Measurements from ENCODE around the gene LRRC36. TPM values are rescaled to one million over a fixed set of nuclear protein-coding genes. Genes with fewer than 3 reads are reported as not detected.

LRRC36 gene, protein sequence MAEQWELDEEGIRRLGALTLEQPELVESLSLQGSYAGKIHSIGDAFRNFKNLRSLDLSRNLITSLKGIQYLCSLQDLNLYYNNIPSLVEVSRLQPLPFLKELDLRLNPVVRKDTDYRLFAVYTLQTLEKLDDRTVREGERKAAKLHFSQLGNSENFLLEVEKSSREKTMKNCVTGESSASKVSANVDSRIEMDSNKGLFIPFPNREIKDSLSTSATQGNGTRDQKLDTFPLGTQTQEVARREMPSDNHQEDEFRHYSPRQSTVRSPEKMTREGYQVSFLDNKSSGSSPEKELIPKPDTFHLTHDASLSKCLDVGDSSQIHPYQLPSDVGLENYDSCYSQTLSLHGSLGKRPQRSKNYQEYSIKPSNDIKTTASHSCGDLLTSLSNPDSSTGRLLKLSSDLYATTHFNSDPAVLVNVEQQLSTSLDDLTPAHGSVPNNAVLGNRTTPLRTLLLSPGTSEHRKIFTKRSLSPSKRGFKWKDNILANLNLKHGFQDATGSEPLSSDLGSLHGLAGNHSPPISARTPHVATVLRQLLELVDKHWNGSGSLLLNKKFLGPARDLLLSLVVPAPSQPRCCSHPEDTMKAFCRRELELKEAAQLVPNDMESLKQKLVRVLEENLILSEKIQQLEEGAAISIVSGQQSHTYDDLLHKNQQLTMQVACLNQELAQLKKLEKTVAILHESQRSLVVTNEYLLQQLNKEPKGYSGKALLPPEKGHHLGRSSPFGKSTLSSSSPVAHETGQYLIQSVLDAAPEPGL
- total RNA-seq: not detected
- 0 reads per million in 2 donors for total RNA-seq

DNA sequence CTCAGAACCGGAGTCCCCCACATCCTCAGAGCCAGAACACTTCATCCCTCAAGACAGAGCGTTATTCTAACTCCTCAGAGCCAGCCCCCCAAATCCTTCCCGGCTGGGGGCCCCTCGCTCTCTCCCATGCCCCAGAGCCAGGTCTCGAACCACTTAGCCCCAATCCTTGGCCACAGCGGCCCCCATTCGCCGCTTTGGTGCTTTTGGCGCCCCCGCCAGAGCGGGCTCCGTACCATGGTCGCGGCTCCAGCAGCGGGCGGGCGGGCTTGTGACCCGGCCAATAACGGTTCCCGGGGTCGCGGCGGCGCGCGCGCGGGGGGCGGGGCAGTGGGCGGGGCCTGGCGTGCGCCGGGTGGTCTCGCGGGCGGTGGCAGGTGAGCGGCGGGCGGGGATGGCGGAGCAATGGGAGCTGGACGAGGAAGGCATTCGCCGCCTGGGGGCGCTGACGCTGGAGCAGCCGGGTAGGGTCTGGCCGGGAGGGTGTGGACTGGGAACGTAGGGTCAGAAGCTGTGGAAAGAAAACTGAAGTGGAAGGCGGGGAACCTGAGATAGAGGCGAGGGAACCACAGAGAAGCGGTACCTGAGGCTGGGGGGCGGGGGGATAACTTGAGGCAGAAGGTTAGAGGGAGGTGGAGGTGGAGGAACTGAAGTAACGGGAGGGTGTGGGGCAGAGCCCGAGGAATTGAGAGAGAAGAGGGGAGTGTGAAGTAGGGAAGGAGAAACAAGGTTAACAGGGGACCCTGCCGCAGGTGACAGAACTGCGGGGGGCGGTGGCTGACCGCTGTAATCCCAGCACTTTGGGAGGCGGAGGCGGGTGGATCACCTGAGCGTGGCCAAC lies at the start of gene LRRC36, which contains the start of gene KCTD19:
Gene LRRC36, plus strand, starts transcription at position 344 of the 838 bp plus-strand sequence. Its CDS starts 48 bp downstream, at position 392.
Gene KCTD19, minus strand, starts transcription at position 270 of the 838 bp plus-strand sequence. Its CDS starts 34 bp downstream, at position 236.
- peak within 1 kb of the TSS; percentile 89 for H3K4me3 Mint-ChIP-seq
- peaks cover 3% of the 10 kb centered on the region for H3K36me3 Mint-ChIP-seq (ENCODE audit: low read depth)

GRCh38 chr16:67277294-67277998 lies 49.2 kb upstream of the LRRC36 start:
- peak overlapping the region; percentile 71 for H3K27ac Mint-ChIP-seq
- DNase-seq (no peak), ATAC-seq (no peak)

More for the DNA sequence above, at the start of gene LRRC36, which contains the start of gene KCTD19:
- Mint-ChIP-seq H3K27me3 (peaks cover 33% of the 10 kb centered on the region), H3K4me1 (peaks cover 13% of the 10 kb centered on the region), H3K27ac (peak within 1 kb of the TSS; percentile 72)
- no peaks in the 10 kb centered on the region for H3K9me3 ChIP-seq (ENCODE audit: control insufficient read depth, low read length, poor library complexity, severe bottlenecking)
- peak; percentile 61 for ATAC-seq
- peak; percentile 10 to 16 (median 13) for DNase-seq

GRCh38 chr16:67277999-67278772 lies 48.4 kb upstream of the LRRC36 start:
- no peaks in the 10 kb centered on the region for H3K9me3 ChIP-seq (ENCODE audit: control insufficient read depth, low read length, poor library complexity, severe bottlenecking)
- DNase-seq: no peak
- ATAC-seq: no peak
- Mint-ChIP-seq H3K4me3 (peak overlapping the region; percentile 84), H3K36me3 (ENCODE audit: low read depth) (peaks cover 7% of the 10 kb centered on the region), H3K27ac (peak overlapping the region; percentile 71), H3K27me3 (no peaks in the 10 kb centered on the region), H3K4me1 (peaks cover 16% of the 10 kb centered on the region)

More at GRCh38 chr16:67277294-67277998, 49.2 kb upstream of the LRRC36 start:
- Mint-ChIP-seq H3K27me3 (no peaks in the 10 kb centered on the region), H3K4me1 (peaks cover 15% of the 10 kb centered on the region), H3K4me3 (peak overlapping the region; percentile 68), H3K36me3 (ENCODE audit: low read depth) (peaks cover 4% of the 10 kb centered on the region)
- H3K9me3 ChIP-seq (ENCODE audit: control insufficient read depth, low read length, poor library complexity, severe bottlenecking): no peaks in the 10 kb centered on the region

DNA sequence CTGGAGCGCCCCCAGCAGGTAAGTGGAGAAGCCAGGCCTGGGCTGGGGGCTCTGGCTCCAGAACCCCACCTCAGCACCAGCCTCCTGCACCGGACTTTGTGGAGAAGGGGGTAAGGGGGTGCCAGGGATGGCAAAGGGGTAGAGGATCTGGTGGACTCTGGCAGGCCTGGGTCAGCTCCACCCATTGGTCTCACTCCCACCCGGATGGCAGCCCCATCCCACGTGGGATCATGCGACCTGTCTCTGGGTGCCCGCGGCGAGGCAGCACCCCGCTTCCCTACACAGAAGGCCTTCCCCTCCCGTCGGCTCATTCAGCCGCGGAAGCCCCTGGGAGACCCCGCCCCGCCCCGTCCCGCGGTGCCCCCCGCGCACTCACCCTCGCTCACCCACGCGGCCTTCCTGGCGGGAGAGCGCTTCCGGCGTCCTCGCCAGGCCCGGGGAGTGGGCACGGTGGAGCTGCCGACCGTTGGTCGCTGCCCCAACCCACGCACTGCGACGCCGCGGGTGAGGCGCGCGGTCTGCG lies 47.8 kb upstream of the LRRC36 start:
- H3K4me3 Mint-ChIP-seq: peak overlapping the region; percentile 84
- peaks cover 22% of the 10 kb centered on the region for H3K4me1 Mint-ChIP-seq
- DNase-seq (peak in 2 of 3 donors; percentile 37 to 43), ATAC-seq (peak; percentile 68)
- H3K27me3 Mint-ChIP-seq: no peaks in the 10 kb centered on the region
- H3K36me3 Mint-ChIP-seq (ENCODE audit: low read depth): peaks cover 13% of the 10 kb centered on the region
- peak overlapping the region; percentile 71 for H3K27ac Mint-ChIP-seq
- no peaks in the 10 kb centered on the region for H3K9me3 ChIP-seq (ENCODE audit: control insufficient read depth, low read length, poor library complexity, severe bottlenecking)

GRCh38 chr16:67279296-67280089 lies 47.1 kb upstream of the LRRC36 start, which contains the start of gene PLEKHG4:
Gene PLEKHG4 (plus strand): TSS chr16:67279532. CDS start chr16:67280045, 513 bp downstream.
- H3K27me3 Mint-ChIP-seq: no peaks in the 10 kb centered on the region
- DNase-seq (peak; percentile 72 to 75 (median 73)), ATAC-seq (peak; percentile 98)
- no peaks in the 10 kb centered on the region for H3K9me3 ChIP-seq (ENCODE audit: control insufficient read depth, low read length, poor library complexity, severe bottlenecking)
- H3K27ac Mint-ChIP-seq: peak within 1 kb of the TSS; percentile 71
- peak within 1 kb of the TSS; percentile 84 for H3K4me3 Mint-ChIP-seq
- H3K36me3 Mint-ChIP-seq (ENCODE audit: low read depth): peaks cover 14% of the 10 kb centered on the region
- H3K4me1 Mint-ChIP-seq: peaks cover 23% of the 10 kb centered on the region

DNA sequence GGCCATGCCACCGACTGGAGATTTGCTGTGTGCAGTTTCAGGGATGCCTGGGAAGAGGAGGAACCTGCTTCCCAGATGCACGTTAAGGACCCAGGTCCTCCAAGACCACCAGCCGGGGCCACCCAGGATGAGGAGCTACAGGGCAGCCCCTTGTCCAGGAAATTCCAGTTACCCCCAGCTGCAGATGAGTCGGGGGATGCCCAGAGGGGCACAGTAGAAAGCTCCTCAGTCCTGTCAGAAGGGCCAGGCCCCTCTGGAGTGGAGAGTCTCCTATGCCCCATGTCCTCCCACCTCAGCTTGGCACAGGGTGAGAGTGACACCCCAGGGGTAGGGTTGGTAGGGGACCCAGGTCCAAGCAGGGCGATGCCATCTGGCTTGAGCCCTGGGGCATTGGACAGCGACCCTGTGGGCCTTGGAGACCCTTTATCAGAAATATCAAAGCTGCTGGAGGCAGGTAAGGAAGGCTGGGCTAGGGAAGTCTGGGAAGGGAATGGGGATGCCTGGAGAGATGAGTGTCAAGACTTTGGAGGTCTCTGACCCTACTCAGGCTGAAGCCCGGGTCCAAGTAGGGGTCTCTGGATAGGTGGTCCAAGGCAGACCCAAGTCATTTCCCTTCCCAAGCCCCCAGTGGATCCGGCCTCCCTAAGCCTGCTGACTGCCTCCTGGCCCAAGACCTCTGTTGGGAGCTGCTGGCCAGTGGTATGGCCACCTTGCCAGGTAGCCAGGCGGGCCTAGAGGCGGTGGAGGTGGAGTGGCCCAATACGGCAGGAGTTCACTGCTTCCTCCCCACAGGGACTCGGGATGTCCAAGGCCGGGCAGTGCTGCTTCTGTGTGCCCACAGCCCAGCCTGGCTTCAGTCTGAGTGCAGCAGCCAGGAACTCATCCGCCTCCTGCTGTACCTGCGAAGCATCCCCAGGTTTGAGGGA lies 46.3 kb upstream of the LRRC36 start:
- Mint-ChIP-seq H3K4me3 (no peak overlapping the region), H3K27me3 (no peaks in the 10 kb centered on the region), H3K4me1 (peaks cover 23% of the 10 kb centered on the region), H3K27ac (no peak overlapping the region), H3K36me3 (ENCODE audit: low read depth) (peaks cover 14% of the 10 kb centered on the region)
- H3K9me3 ChIP-seq (ENCODE audit: control insufficient read depth, low read length, poor library complexity, severe bottlenecking): no peaks in the 10 kb centered on the region
- ATAC-seq (no peak), DNase-seq (no peak)

DNA sequence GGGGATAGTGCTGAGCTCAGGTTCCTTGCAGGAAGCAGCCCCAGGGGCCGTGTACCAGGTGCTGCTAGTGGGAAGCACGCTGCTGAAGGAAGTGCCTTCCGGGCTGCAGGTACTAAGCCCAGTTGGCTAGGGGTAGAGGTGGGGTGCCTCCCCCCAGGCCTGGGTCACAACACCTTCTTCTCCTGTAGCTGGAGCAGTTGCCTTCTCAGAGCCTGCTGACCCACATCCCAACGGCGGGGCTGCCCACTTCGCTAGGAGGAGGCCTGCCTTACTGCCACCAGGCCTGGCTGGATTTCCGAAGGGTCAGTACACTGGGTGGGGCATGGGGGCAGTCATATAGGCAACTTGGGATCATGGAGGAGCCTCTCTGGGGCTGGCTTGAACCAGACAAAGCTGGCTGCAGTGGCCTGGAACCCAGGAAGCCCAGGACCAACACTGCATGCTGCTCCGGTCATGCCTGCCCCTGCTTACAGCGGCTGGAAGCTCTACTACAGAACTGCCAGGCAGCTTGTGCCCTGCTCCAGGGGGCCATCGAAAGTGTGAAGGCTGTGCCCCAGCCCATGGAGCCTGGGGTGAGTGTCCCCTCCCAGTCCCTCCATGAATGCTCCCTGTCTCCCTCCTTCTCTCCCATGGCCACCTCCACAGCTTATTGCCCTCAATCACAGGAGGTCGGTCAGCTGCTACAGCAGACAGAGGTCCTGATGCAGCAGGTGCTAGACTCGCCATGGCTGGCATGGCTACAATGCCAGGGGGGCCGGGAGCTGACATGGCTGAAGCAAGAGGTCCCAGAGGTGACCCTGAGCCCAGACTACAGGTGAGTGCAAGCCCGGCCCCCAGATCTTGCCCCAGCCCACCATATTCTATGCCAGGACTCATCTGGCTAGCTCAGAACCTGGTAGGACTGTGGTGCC lies 44.8 kb upstream of the LRRC36 start:
- peaks cover 18% of the 10 kb centered on the region for H3K4me1 Mint-ChIP-seq
- DNase-seq (no peak), ATAC-seq (no peak)
- H3K9me3 ChIP-seq (ENCODE audit: control insufficient read depth, low read length, poor library complexity, severe bottlenecking): no peaks in the 10 kb centered on the region
- H3K36me3 Mint-ChIP-seq (ENCODE audit: low read depth): peaks cover 11% of the 10 kb centered on the region
- H3K27ac Mint-ChIP-seq: no peak overlapping the region
- H3K27me3 Mint-ChIP-seq: no peaks in the 10 kb centered on the region
- peak overlapping the region; percentile 25 for H3K4me3 Mint-ChIP-seq

DNA sequence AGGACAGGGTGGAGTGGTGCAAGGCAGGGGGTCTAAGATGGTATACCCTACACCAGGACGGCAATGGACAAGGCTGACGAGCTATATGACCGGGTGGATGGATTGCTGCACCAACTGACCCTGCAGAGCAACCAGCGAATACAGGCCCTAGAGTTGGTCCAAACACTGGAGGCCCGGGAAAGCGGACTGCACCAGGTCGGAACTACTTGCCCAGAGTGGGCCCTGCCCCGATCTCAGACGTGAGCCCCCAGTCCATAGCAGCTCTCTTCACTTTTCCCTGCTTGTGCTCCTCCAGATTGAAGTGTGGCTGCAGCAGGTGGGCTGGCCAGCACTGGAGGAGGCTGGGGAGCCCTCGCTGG lies 44.2 kb upstream of the LRRC36 start:
- Mint-ChIP-seq H3K4me3 (no peak overlapping the region), H3K27ac (no peak overlapping the region), H3K4me1 (peaks cover 18% of the 10 kb centered on the region), H3K27me3 (no peaks in the 10 kb centered on the region), H3K36me3 (ENCODE audit: low read depth) (peaks cover 11% of the 10 kb centered on the region)
- DNase-seq (no peak), ATAC-seq (no peak)
- no peaks in the 10 kb centered on the region for H3K9me3 ChIP-seq (ENCODE audit: control insufficient read depth, low read length, poor library complexity, severe bottlenecking)

DNA sequence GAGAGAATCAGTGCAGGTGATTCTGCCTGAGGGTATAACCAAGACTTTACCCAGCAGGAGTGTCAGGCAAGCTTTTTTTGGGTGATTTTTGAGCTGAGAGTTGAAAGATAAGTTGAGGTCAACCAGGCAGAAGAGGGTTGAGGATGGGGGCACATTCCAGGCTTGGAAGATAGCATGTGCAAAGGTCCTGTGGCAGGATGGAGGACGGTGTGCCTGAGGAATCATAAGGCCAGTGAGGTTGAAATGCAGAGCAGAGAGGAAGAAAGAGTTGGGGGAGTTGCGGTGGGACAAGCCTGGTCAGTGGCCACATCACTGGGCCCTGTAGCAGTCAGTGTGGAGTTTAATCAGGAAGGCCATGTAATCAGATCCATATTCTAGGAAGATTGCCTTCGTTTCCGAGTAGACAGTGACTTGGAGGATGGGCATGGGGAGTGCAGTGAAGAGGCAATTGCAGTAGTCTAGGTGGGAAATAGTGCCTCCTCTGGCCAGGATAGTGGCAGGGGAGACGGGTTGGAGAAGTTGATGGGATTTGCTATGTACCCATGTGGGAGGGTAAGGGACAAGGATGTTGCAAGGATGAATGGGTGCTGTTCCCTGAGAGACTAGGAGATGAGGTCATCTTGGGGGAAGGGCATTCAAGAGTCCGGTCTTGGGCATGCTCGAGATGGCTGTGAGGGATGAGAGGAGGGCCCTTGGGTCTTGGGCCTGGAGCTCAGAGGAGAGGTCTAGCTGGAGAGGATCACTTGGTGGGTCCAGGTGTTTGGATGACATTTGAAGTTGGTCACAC lies 43.4 kb upstream of the LRRC36 start:
- ATAC-seq (no peak), DNase-seq (no peak)
- no peak overlapping the region for H3K27ac Mint-ChIP-seq
- H3K4me3 Mint-ChIP-seq: no peak overlapping the region
- H3K27me3 Mint-ChIP-seq: no peaks in the 10 kb centered on the region
- H3K36me3 Mint-ChIP-seq (ENCODE audit: low read depth): peaks cover 11% of the 10 kb centered on the region
- H3K9me3 ChIP-seq (ENCODE audit: control insufficient read depth, low read length, poor library complexity, severe bottlenecking): no peaks in the 10 kb centered on the region
- peaks cover 16% of the 10 kb centered on the region for H3K4me1 Mint-ChIP-seq
